Tibial nerve (tissue), 4 donors: ENCODE data around the gene CDHR3. TPM values are rescaled to one million over a fixed set of nuclear protein-coding genes. Genes with fewer than 3 reads are reported as not detected.

Experiments used
- DNase-seq, 2 donors: peaks; one replicate each; pipeline ENCODE4 v3.0.0-alpha.2; 2019; ENCODE audit warnings: low spot score in 2 of 2
- H3K27ac ChIP-seq, 4 donors: fragments of 200-600 bp; sonication (generic) in 3 of 4; one replicate each; pipeline ENCODE4 v1.5.1; 2017 to 2019; ENCODE audit warnings: mild to moderate bottlenecking in 1 of 4
- H3K27me3 ChIP-seq, 2 donors: fragments of 200-600 bp; sonication (generic) in 1 of 2; one replicate each; pipeline versions ENCODE4 v1.5.1 to v1.6.0; 2017 to 2019
- H3K36me3 ChIP-seq, 3 donors: fragments of 200-600 bp; sonication (generic); one replicate each; pipeline ENCODE4 v1.5.1; 2018 to 2019
- H3K4me1 ChIP-seq, 4 donors: fragments of 200-600 bp; sonication (generic) in 3 of 4; one replicate each; pipeline ENCODE4 v1.5.1; 2017 to 2019
- H3K4me3 ChIP-seq, 4 donors: fragments of 200-600 bp; sonication (generic) in 3 of 4; one replicate each; pipeline ENCODE4 v1.5.1; 2017 to 2019; ENCODE audit warnings: mild to moderate bottlenecking in 1 of 4, moderate library complexity in 1 of 4
- H3K9me3 ChIP-seq, 4 donors: fragments of 200-600 bp; sonication (generic) in 3 of 4; one replicate each; pipeline ENCODE4 v1.5.1; 2017 to 2019
- CTCF ChIP-seq, 5 experiments: fragments of 200-600 bp in 3 of 5; fragments of 450-650 bp in 2 of 5; sonication (generic) in 3 of 5; IDR thresholded peaks; one replicate each; pipeline ENCODE4 v1.5.1; 2016 to 2019; ENCODE audit warnings: antibody characterized with exemption in 5 of 5, mild to moderate bottlenecking in 3 of 5, moderate library complexity in 2 of 5
- EP300 ChIP-seq, 2 donors: sonication (generic); formaldehyde crosslinking; IDR thresholded peaks; one replicate each; pipeline ENCODE4 v1.6.1; 2017; ENCODE audit warnings: antibody characterized with exemption in 2 of 2, mild to moderate bottlenecking in 1 of 2
- POLR2A ChIP-seq, 2 donors: fragments of 450-650 bp; IDR thresholded peaks; one replicate each; pipeline ENCODE4 v1.6.1; 2017; ENCODE audit warnings: antibody characterized with exemption in 2 of 2, mild to moderate bottlenecking in 2 of 2, moderate library complexity in 2 of 2
- WGBS, 2 donors: methylation state at CpG; one replicate each; pipeline ENCODE4 v1.1.5; 2018; 5-methylcytosine and 5-hydroxymethylcytosine counted together
- total RNA-seq, 4 donors: library from RNA; depleted of rRNA; stranded (reverse); fragments of >200 nt; gene quantifications; one replicate each; pipeline ENCODE4 v1.1.0, GENCODE V29; 2016

Gene CDHR3
- total RNA-seq, 4 donors from 2014 or later: 6.1 to 18.2 (median 10.5) TPM

GRCh38 chr7:106010866-106011265, 47.8 kb downstream of the CDHR3 start:
- no peak for DNase-seq
- peaks cover 0 to 13% (median 0%) of the 10 kb centered on the region in 4 donors for H3K9me3 ChIP-seq
- no peak for TF ChIP-seq EP300 (IDR thresholded peaks at IDR 0.05)
- TF ChIP-seq CTCF (IDR thresholded peaks at IDR 0.05): no peak
- TF ChIP-seq POLR2A (IDR thresholded peaks at IDR 0.05): no peak
- no peaks in the 10 kb centered on the region for H3K27me3 ChIP-seq
- H3K4me3 ChIP-seq: no peak overlapping the region
- H3K27ac ChIP-seq: no peak overlapping the region
- peaks cover 0 to 23% (median 9%) of the 10 kb centered on the region in 4 donors for H3K4me1 ChIP-seq
- 73 to 74% methylated on average over 4 of the region's 4 CpGs for WGBS, 2 donors
- peaks cover 0 to 11% (median 0%) of the 10 kb centered on the region in 3 donors for H3K36me3 ChIP-seq

- Histone ChIP-seq H3K4me3 (no peak overlapping the region), H3K4me1 (peaks cover 0 to 23% (median 9%) of the 10 kb centered on the region in 4 donors), H3K27ac (no peak overlapping the region), H3K27me3 (no peaks in the 10 kb centered on the region), H3K36me3 (no peaks in the 10 kb centered on the region), H3K9me3 (peaks cover 0 to 2% (median 0%) of the 10 kb centered on the region in 4 donors)
- 93 to 94% methylated on average over 5 of the region's 5 CpGs for WGBS, 2 donors
- TF ChIP-seq POLR2A (IDR thresholded peaks at IDR 0.05) (no peak), CTCF (IDR thresholded peaks at IDR 0.05) (no peak), EP300 (IDR thresholded peaks at IDR 0.05) (no peak)
- no peak for DNase-seq
Observed at GRCh38 chr7:106012184-106012583, 49.1 kb downstream of the CDHR3 start.

GRCh38 chr7:106012935-106013439, 49.9 kb downstream of the CDHR3 start:
- peaks cover 0 to 23% (median 9%) of the 10 kb centered on the region in 4 donors for H3K4me1 ChIP-seq
- no peak overlapping the region for H3K27ac ChIP-seq

GRCh38 chr7:106015381-106016218, 52.5 kb downstream of the CDHR3 start:
- Histone ChIP-seq H3K27me3 (no peaks in the 10 kb centered on the region), H3K9me3 (no peaks in the 10 kb centered on the region), H3K36me3 (no peaks in the 10 kb centered on the region), H3K27ac (no peak overlapping the region), H3K4me3 (no peak overlapping the region), H3K4me1 (peaks cover 0 to 6% (median under 1%) of the 10 kb centered on the region in 4 donors)
- no peak for DNase-seq
- TF ChIP-seq EP300 (IDR thresholded peaks at IDR 0.05): no peak
- TF ChIP-seq CTCF (IDR thresholded peaks at IDR 0.05): no peak
- TF ChIP-seq POLR2A (IDR thresholded peaks at IDR 0.05): no peak
- 77 to 80% methylated on average over 11 of the region's 11 CpGs for WGBS, 2 donors

More at GRCh38 chr7:106012935-106013439, 49.9 kb downstream of the CDHR3 start:
- Histone ChIP-seq H3K36me3 (no peaks in the 10 kb centered on the region), H3K4me3 (no peak overlapping the region), H3K27me3 (no peaks in the 10 kb centered on the region), H3K9me3 (no peaks in the 10 kb centered on the region)
- WGBS, 2 donors: 79 to 83% methylated on average over 8 of the region's 8 CpGs
- TF ChIP-seq CTCF (IDR thresholded peaks at IDR 0.05): no peak
- no peak for TF ChIP-seq EP300 (IDR thresholded peaks at IDR 0.05)
- no peak for TF ChIP-seq POLR2A (IDR thresholded peaks at IDR 0.05)
- DNase-seq: no peak

GRCh38 chr7:106016331-106016730, 53.3 kb downstream of the CDHR3 start:
- no peaks in the 10 kb centered on the region for H3K9me3 ChIP-seq
- WGBS, 2 donors: 49 to 52% methylated on average over 3 of the region's 3 CpGs
- no peak for TF ChIP-seq POLR2A (IDR thresholded peaks at IDR 0.05)
- no peak for TF ChIP-seq CTCF (IDR thresholded peaks at IDR 0.05)
- no peak for TF ChIP-seq EP300 (IDR thresholded peaks at IDR 0.05)
- no peaks in the 10 kb centered on the region for H3K36me3 ChIP-seq
- no peak overlapping the region for H3K27ac ChIP-seq
- no peaks in the 10 kb centered on the region for H3K4me1 ChIP-seq
- DNase-seq: no peak
- no peak overlapping the region for H3K4me3 ChIP-seq
- no peaks in the 10 kb centered on the region for H3K27me3 ChIP-seq
